Right lobe of liver (tissue), 4 donors: Measurements from ENCODE around the gene PLCXD3.

Experiments used
- POLR2A ChIP-seq: fragments of 450-650 bp; IDR thresholded peaks from one replicate; pipeline ENCODE4 v1.6.1; 2017; ENCODE audit warnings: antibody characterized with exemption, mild to moderate bottlenecking
- TF ChIP-seq, protein P1 (sequence below), 4 donors: fragments of 200-600 bp in 3 of 4; fragments of 450-650 bp in 1 of 4; IDR thresholded peaks; one replicate each; pipeline versions ENCODE4 v1.5.1 to v1.8.0; 2016 to 2022; ENCODE audit warnings: antibody characterized with exemption in 4 of 4, mild to moderate bottlenecking in 2 of 4
- donor health status: DM: no; HTN: no; CAD: no.
- donor health status: DM: no; HTN: no; CAD: no.
- donor health status: DM: no; HTN: yes; CAD: no.

DNA sequence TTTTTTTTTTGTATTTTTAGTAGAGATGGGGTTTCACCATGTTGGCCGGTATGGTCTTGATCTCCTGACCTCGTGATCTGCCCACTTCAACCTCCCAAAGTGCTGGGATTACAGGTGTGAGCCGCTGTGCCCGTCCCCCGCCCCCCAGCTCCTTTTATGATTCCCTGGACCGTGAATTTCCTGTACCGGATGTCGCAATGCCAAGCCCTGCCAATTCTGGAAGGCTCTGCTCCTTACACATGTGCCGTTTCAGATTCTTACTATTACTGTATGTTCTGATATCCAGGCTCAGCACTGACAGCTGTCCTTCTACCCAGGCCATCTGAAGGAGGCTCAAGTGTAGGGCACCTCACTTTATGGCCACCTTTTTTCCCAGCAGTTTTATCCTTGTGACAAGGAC, 100.1 kb downstream of the PLCXD3 start:
- TF ChIP-seq, protein P1, sequence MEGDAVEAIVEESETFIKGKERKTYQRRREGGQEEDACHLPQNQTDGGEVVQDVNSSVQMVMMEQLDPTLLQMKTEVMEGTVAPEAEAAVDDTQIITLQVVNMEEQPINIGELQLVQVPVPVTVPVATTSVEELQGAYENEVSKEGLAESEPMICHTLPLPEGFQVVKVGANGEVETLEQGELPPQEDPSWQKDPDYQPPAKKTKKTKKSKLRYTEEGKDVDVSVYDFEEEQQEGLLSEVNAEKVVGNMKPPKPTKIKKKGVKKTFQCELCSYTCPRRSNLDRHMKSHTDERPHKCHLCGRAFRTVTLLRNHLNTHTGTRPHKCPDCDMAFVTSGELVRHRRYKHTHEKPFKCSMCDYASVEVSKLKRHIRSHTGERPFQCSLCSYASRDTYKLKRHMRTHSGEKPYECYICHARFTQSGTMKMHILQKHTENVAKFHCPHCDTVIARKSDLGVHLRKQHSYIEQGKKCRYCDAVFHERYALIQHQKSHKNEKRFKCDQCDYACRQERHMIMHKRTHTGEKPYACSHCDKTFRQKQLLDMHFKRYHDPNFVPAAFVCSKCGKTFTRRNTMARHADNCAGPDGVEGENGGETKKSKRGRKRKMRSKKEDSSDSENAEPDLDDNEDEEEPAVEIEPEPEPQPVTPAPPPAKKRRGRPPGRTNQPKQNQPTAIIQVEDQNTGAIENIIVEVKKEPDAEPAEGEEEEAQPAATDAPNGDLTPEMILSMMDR (IDR thresholded peaks at IDR 0.05), result no peak
- TF ChIP-seq POLR2A, result no peak
